GM19023 (cell line): ENCODE data around the gene LMX1B.

Experiments
- ATAC-seq: cut with Tn5 transposase; IDR thresholded peaks from one replicate; pipeline ENCODE4 v1.9.1; 2021; ENCODE audit warnings: mild to moderate bottlenecking, moderate library complexity; ENCODE audit not compliant: unreplicated experiment

LMX1B gene

GRCh38 chr9:126604059-126605055 is 9.4 kb upstream of the LMX1B start:
- no peak for ATAC-seq

- ATAC-seq = no peak
Observed at GRCh38 chr9:126605792-126606482, 7.8 kb upstream of the LMX1B start.

- no peak for ATAC-seq
Observed at GRCh38 chr9:126606483-126606870, 7.3 kb upstream of the LMX1B start.

GRCh38 chr9:126607086-126607485 is 6.6 kb upstream of the LMX1B start:
- ATAC-seq = no peak

GRCh38 chr9:126607731-126608130 is 6.0 kb upstream of the LMX1B start:
- ATAC-seq = no peak

- no peak for ATAC-seq
Observed at GRCh38 chr9:126608551-126608950, 5.2 kb upstream of the LMX1B start.

- ATAC-seq = no peak
Observed at GRCh38 chr9:126609191-126609590, 4.5 kb upstream of the LMX1B start.

- no peak for ATAC-seq
Observed at GRCh38 chr9:126609711-126610388, 3.9 kb upstream of the LMX1B start.

GRCh38 chr9:126611193-126611591 is 2.5 kb upstream of the LMX1B start:
- ATAC-seq = no peak

GRCh38 chr9:126611592-126612325 is 2.0 kb upstream of the LMX1B start:
- ATAC-seq = no peak

GRCh38 chr9:126612326-126612812 is 1.4 kb upstream of the LMX1B start:
- ATAC-seq = no peak

- no peak for ATAC-seq
Observed at GRCh38 chr9:126612813-126613641, 701 bp upstream of the LMX1B start.

- no peak for ATAC-seq
Observed at GRCh38 chr9:126614088-126614454, 343 bp downstream of the LMX1B start.

GRCh38 chr9:126614455-126615244 is 922 bp downstream of the LMX1B start:
- no peak for ATAC-seq

- no peak for ATAC-seq
Observed at GRCh38 chr9:126615245-126615790, 1.6 kb downstream of the LMX1B start.

GRCh38 chr9:126615791-126616447 is 2.2 kb downstream of the LMX1B start:
- no peak for ATAC-seq

- ATAC-seq = no peak
Observed at GRCh38 chr9:126616521-126616976, 2.8 kb downstream of the LMX1B start.
